ENCODE data around the gene ENPP6.

ENPP6 gene

GRCh38 chr4:184200296-184200695, 17.4 kb downstream of the ENPP6 start:
- Histone ChIP-seq H3K9me3 (ENCODE audit: control insufficient read depth, low read depth, low read length) (no peaks in the 10 kb centered on the region), H3K4me3 (ENCODE audit: low read length) (no peak overlapping the region), H3K27me3 (ENCODE audit: control insufficient read depth, insufficient read depth, low read length) (no peaks in the 10 kb centered on the region), H3K36me3 (ENCODE audit: control insufficient read depth, low read depth, low read length) (no peaks in the 10 kb centered on the region), H3K4me1 (ENCODE audit: control insufficient read depth, low read depth, low read length) (peaks cover 8% of the 10 kb centered on the region), H3K9ac (ENCODE audit: low read length) (no peak overlapping the region), H3K27ac (ENCODE audit: low read length) (no peak overlapping the region)

DNA sequence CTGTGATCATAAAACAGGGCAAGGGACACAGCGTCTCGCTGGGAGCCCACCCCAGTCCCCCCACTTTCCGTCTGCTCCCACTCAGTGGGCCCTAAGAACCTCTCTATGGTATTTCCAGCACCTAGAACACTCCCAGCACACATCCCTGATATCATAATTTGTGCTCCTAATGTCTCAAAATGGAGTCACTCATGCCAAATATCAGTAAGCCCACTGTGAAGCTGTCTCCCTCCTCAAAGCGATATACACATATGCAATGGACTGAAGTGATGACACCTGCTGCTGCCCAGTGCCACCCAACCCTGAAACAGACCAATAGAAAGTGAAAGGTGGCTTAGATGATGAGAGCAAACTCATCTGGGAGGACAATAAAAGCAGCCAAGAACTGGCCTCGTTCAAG, 17.9 kb downstream of the ENPP6 start:
- no peak overlapping the region for H3K27ac ChIP-seq (ENCODE audit: low read length)
- H3K9me3 ChIP-seq (ENCODE audit: control insufficient read depth, low read depth, low read length): no peaks in the 10 kb centered on the region
- no peak overlapping the region for H3K4me3 ChIP-seq (ENCODE audit: low read length)
- H3K36me3 ChIP-seq (ENCODE audit: control insufficient read depth, low read depth, low read length): no peaks in the 10 kb centered on the region
- H3K9ac ChIP-seq (ENCODE audit: low read length): no peak overlapping the region
- H3K27me3 ChIP-seq (ENCODE audit: control insufficient read depth, insufficient read depth, low read length): no peaks in the 10 kb centered on the region
- peaks cover 8% of the 10 kb centered on the region for H3K4me1 ChIP-seq (ENCODE audit: control insufficient read depth, low read depth, low read length)

DNA sequence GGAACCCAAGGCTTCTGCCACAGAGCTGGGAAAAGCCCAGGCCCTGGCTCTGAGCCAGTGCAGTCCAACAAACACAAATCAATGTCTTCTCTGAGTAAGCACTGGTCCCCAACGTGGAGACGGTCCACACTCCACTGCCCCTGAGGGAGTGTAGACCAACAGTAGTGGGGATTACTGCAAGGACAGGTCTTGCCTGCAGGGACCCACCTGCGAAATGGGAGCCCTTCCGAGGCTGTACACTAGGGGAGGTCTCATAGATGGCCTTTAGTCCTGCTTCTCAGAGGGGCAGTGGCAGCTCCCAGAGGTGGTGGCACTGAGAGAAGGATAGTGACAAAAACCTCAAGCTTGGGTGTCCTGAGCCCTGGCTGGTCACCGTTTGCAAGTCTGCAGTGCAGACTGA, 19.5 kb downstream of the ENPP6 start:
- Histone ChIP-seq H3K9ac (ENCODE audit: low read length) (no peak overlapping the region), H3K4me1 (ENCODE audit: control insufficient read depth, low read depth, low read length) (peaks cover 8% of the 10 kb centered on the region), H3K36me3 (ENCODE audit: control insufficient read depth, low read depth, low read length) (no peaks in the 10 kb centered on the region), H3K9me3 (ENCODE audit: control insufficient read depth, low read depth, low read length) (no peaks in the 10 kb centered on the region), H3K4me3 (ENCODE audit: low read length) (no peak overlapping the region), H3K27ac (ENCODE audit: low read length) (no peak overlapping the region), H3K27me3 (ENCODE audit: control insufficient read depth, insufficient read depth, low read length) (no peaks in the 10 kb centered on the region)

- Histone ChIP-seq H3K9ac (ENCODE audit: low read length) (no peak overlapping the region), H3K4me1 (ENCODE audit: control insufficient read depth, low read depth, low read length) (peaks cover 8% of the 10 kb centered on the region)
Measured at GRCh38 chr4:184197536-184198082, 20.1 kb downstream of the ENPP6 start.

GRCh38 chr4:184196730-184197385, 20.8 kb downstream of the ENPP6 start:
- no peak overlapping the region for H3K4me3 ChIP-seq (ENCODE audit: low read length)
- peaks cover 8% of the 10 kb centered on the region for H3K4me1 ChIP-seq (ENCODE audit: control insufficient read depth, low read depth, low read length)
- H3K27me3 ChIP-seq (ENCODE audit: control insufficient read depth, insufficient read depth, low read length): no peaks in the 10 kb centered on the region
- no peaks in the 10 kb centered on the region for H3K36me3 ChIP-seq (ENCODE audit: control insufficient read depth, low read depth, low read length)
- no peak overlapping the region for H3K9ac ChIP-seq (ENCODE audit: low read length)
- H3K9me3 ChIP-seq (ENCODE audit: control insufficient read depth, low read depth, low read length): no peaks in the 10 kb centered on the region
- H3K27ac ChIP-seq (ENCODE audit: low read length): no peak overlapping the region

More at GRCh38 chr4:184197536-184198082, 20.1 kb downstream of the ENPP6 start:
- Histone ChIP-seq H3K27ac (ENCODE audit: low read length) (no peak overlapping the region), H3K27me3 (ENCODE audit: control insufficient read depth, insufficient read depth, low read length) (no peaks in the 10 kb centered on the region), H3K9me3 (ENCODE audit: control insufficient read depth, low read depth, low read length) (no peaks in the 10 kb centered on the region), H3K36me3 (ENCODE audit: control insufficient read depth, low read depth, low read length) (no peaks in the 10 kb centered on the region), H3K4me3 (ENCODE audit: low read length) (no peak overlapping the region)

DNA sequence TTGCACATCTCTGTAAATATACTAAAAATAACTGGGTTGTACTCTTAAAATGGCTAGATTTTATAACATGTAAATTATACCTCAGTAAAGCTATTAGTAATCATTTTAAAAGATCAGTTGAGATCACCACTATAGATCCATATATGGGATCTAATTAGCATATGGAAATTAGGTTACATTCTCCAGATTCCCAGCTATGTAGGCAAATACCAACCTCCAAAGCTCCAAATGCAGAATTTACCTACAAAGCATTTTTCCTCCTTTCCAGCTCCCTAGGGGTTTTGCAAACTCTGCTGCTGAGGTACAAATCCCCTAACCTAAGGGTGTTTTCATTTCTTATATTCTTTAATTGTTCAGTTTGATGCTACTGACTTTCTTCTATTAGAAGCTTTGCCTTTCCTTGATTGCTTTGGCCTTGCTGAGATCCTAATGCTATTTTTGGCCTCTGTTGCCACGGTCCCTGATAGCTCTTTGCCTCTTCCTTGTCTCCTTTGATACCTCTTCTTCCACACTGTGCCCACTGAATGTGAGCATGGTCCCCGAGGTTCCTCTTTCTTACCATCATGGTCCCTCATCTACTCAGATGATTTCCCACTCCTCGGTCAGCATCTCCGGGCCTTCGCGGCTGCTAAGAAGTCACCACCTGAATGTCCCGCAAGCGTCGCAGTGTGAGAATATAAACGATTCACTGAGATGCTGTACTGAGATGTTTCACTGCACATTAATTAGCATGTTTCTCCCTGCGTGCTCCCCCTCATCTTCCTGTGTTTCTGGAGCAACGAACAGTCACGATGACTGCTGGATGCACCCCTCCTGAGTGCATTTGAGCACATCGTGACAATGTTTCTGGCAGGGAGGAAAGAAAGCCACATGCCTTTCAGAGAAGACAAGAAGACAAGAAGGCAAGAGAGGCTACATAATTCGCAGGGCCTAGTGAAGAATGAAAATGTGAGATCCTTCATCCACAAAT, 23.8 kb downstream of the ENPP6 start:
- H3K9ac ChIP-seq (ENCODE audit: low read length): no peak overlapping the region
- no peaks in the 10 kb centered on the region for H3K9me3 ChIP-seq (ENCODE audit: control insufficient read depth, low read depth, low read length)
- H3K27ac ChIP-seq (ENCODE audit: low read length): no peak overlapping the region
- no peak overlapping the region for H3K4me3 ChIP-seq (ENCODE audit: low read length)
- no peaks in the 10 kb centered on the region for H3K27me3 ChIP-seq (ENCODE audit: control insufficient read depth, insufficient read depth, low read length)
- no peaks in the 10 kb centered on the region for H3K36me3 ChIP-seq (ENCODE audit: control insufficient read depth, low read depth, low read length)
- no peaks in the 10 kb centered on the region for H3K4me1 ChIP-seq (ENCODE audit: control insufficient read depth, low read depth, low read length)

DNA sequence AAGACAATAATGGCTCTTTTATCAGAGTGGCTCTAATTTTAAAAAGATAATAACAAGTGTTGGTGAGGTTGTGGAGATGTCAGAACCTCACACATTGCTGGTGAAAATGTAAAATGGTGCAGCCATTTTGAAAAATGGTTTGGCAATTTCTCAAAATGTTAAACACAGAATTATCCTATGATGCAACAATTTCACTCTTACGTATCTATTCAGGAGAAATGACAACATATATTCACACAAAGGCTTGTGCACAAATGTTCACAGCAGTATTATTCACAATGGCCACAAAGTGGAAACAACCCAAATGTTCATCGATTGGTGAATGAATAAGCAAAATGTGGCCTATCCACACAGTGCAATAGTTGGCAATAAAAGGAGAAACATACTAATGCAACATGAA, 24.7 kb downstream of the ENPP6 start:
- Histone ChIP-seq H3K27ac (ENCODE audit: low read length) (no peak overlapping the region), H3K36me3 (ENCODE audit: control insufficient read depth, low read depth, low read length) (no peaks in the 10 kb centered on the region), H3K4me1 (ENCODE audit: control insufficient read depth, low read depth, low read length) (no peaks in the 10 kb centered on the region), H3K4me3 (ENCODE audit: low read length) (no peak overlapping the region), H3K9me3 (ENCODE audit: control insufficient read depth, low read depth, low read length) (no peaks in the 10 kb centered on the region), H3K27me3 (ENCODE audit: control insufficient read depth, insufficient read depth, low read length) (no peaks in the 10 kb centered on the region), H3K9ac (ENCODE audit: low read length) (no peak overlapping the region)

DNA sequence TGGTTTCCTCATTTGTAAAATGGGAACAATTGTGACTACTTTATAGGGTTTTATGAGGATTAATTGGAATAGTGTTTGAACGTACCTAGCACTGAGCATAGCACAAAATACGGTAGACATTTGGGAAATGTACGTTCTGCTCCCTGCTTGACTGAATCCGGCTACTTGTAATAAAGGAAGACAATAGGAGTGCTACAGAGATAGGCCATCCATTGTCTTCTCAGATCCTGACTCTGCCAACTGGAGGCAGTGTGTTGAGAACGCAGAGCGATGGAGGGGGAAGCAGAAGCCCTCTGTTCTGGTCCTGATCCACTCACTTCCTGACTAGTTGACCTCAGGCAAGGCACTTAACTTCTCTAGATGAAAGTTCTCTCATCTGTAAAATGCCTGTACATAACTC, 26.4 kb downstream of the ENPP6 start:
- no peak overlapping the region for H3K4me3 ChIP-seq (ENCODE audit: low read length)
- H3K36me3 ChIP-seq (ENCODE audit: control insufficient read depth, low read depth, low read length): no peaks in the 10 kb centered on the region
- H3K4me1 ChIP-seq (ENCODE audit: control insufficient read depth, low read depth, low read length): no peaks in the 10 kb centered on the region
- no peaks in the 10 kb centered on the region for H3K27me3 ChIP-seq (ENCODE audit: control insufficient read depth, insufficient read depth, low read length)
- no peak overlapping the region for H3K27ac ChIP-seq (ENCODE audit: low read length)
- no peaks in the 10 kb centered on the region for H3K9me3 ChIP-seq (ENCODE audit: control insufficient read depth, low read depth, low read length)
- no peak overlapping the region for H3K9ac ChIP-seq (ENCODE audit: low read length)

DNA sequence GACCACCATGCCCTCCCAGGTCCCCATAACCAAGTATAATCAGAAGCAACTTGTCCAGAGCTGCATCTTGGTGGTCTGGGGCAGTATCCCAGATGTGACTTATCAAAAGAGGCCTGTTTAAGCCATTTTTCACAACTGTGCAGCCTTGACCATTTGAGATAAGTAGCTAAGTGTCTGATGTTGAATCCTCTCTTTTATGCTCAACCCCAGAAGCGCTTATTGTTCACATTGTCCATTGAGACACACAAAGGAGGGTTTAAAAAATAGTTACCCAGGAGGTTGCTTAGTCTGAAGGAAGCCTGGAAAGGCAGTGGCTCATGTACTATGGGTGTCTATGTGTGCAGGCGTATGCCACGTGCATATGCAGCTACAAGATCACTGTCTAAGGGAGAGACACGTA, 27.0 kb downstream of the ENPP6 start:
- Histone ChIP-seq H3K4me3 (ENCODE audit: low read length) (no peak overlapping the region), H3K36me3 (ENCODE audit: control insufficient read depth, low read depth, low read length) (no peaks in the 10 kb centered on the region), H3K27me3 (ENCODE audit: control insufficient read depth, insufficient read depth, low read length) (no peaks in the 10 kb centered on the region), H3K9ac (ENCODE audit: low read length) (no peak overlapping the region), H3K9me3 (ENCODE audit: control insufficient read depth, low read depth, low read length) (no peaks in the 10 kb centered on the region), H3K27ac (ENCODE audit: low read length) (no peak overlapping the region), H3K4me1 (ENCODE audit: control insufficient read depth, low read depth, low read length) (no peaks in the 10 kb centered on the region)

DNA sequence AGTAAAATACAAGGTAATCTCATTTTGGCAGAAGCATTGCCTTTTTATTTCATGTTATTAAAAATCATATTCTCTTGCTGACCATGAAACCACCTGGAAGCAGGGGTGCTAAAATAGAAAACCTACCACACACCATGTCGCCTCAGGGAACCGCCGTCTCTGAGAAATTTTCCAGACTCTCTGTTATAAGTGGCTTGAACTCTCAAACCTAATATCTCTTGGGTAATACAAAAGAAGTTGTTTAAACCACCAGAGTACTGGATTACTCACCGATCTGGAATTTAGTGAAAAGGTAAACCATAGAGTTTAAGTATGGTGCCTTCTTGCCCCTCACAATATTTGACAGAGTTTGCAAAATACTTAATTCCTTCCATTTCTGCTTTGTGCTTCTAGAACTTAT, 27.7 kb downstream of the ENPP6 start:
- H3K4me1 ChIP-seq (ENCODE audit: control insufficient read depth, low read depth, low read length): no peaks in the 10 kb centered on the region
- no peak overlapping the region for H3K9ac ChIP-seq (ENCODE audit: low read length)
- H3K4me3 ChIP-seq (ENCODE audit: low read length): no peak overlapping the region
- no peaks in the 10 kb centered on the region for H3K9me3 ChIP-seq (ENCODE audit: control insufficient read depth, low read depth, low read length)
- no peak overlapping the region for H3K27ac ChIP-seq (ENCODE audit: low read length)
- no peaks in the 10 kb centered on the region for H3K27me3 ChIP-seq (ENCODE audit: control insufficient read depth, insufficient read depth, low read length)
- H3K36me3 ChIP-seq (ENCODE audit: control insufficient read depth, low read depth, low read length): no peaks in the 10 kb centered on the region

GRCh38 chr4:184188443-184189400, 29.0 kb downstream of the ENPP6 start:
- Histone ChIP-seq H3K27ac (ENCODE audit: low read length) (no peak overlapping the region), H3K9me3 (ENCODE audit: control insufficient read depth, low read depth, low read length) (no peaks in the 10 kb centered on the region), H3K36me3 (ENCODE audit: control insufficient read depth, low read depth, low read length) (no peaks in the 10 kb centered on the region), H3K27me3 (ENCODE audit: control insufficient read depth, insufficient read depth, low read length) (no peaks in the 10 kb centered on the region), H3K4me3 (ENCODE audit: low read length) (no peak overlapping the region), H3K9ac (ENCODE audit: low read length) (no peak overlapping the region), H3K4me1 (ENCODE audit: control insufficient read depth, low read depth, low read length) (no peaks in the 10 kb centered on the region)
